T-helper 1 cell treated with Interleukin-12 subunit alpha and Interleukin-12 subunit beta and Interleukin-4 antibody, amounts not matched to agents 30 ng/mL and 1 ng/mL, for 36 hours (primary cell): ENCODE measurements around the gene PAXIP1. TPM values are rescaled to one million over a fixed set of nuclear protein-coding genes. Genes with fewer than 3 reads are reported as not detected.
"Not testable (repeated sequence)": the region's sequence is repeated elsewhere in the genome, so short reads cannot be mapped to it uniquely, and the experiment has no call there.

Source experiments
- intact Hi-C: fragments of 100-400 bp; cut with micrococcal nuclease; formaldehyde crosslinking; loops from one replicate; pipeline ENCODE4 v1.15.1; 2024
- total RNA-seq: library from RNA; stranded (reverse); gene quantifications from 2 replicates; pipeline ENCODE4 v1.2.3, GENCODE V29; 2022

The PAXIP1 gene
- total RNA-seq, 1 donor from 2014 or later: 27.3 TPM

DNA sequence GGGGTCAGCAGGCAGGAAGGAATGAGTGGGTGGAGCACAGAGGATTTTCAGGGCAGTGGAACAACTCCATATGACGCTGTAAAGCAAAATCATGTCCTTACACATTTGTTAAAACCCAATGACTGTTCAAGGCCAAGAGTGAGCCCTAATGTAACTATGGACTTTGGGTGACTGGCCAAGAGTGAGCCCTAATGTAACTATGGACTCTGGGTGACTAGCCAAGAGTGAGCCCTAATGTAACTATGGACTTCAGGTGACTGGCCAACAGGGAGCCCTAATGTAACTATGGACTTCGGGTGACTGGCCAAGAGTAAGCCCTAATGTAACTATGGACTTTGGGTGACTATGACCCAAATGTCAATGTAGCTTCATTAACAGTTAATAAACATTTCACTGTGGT lies 52.0 kb downstream of the PAXIP1 start:
- intact Hi-C loops: no loop called here

DNA sequence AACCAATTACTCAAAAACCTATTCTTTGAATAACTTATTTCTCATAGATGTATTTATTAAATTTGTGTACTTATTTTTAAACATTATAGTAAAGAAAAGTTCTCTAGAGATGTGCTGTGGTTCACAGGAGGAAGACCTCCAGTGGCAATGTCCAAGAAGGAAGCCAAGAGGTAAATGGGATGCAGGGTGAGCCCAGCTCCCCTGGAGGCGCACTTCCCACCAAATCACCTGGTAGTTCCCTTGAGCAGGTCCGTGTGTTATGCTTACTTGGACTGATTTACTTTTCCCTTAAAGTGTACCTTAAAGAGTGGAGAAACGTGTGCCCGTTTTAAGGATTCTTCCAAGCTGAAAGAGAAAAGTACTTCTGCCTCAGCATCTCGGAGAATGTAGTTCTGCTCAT lies 55.3 kb downstream of the PAXIP1 start:
- intact Hi-C loops: no loop called here

DNA sequence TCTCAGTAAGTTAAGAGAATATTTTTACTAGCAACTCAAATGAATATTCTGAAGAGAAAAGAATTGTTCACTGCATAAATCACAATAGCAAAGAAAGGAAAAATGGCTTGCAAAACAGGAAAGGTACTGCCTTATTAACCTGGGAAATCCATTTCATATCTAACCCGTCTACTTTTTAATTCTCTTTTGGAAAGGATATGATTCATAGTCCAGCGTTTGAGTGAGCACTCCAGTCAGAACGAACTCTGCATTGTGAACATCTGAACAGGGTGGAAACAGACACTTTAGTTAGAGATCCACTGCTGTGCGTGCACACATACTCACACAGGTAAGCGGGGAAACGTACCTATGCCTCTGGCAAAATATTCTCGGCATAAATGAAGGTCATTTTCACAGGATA lies 56.8 kb downstream of the PAXIP1 start:
- intact Hi-C loops: no loop called here

DNA sequence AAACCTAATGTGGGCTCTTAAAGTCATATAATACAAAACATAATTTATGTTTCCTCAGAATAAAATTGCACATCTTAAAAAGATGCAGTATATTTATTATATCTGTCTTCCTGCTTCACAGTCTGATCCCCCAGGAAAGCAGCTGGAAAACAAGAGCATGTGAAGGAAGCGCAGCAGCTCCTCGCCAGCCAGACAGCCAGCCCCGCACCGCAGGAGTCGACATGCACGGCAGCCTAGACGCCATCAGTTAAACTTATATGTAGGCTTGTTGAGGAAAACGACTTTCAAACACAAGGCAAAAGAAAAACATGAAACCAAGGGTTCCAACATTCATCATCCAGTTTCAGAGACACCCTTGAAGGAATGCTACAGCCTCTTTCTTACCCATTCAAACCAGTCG lies 59.0 kb downstream of the PAXIP1 start:
- intact Hi-C loops: no loop called here

- intact Hi-C loops: no loop called here
Observed at GRCh38 chr7:154942691-154943090, 60.2 kb downstream of the PAXIP1 start.

DNA sequence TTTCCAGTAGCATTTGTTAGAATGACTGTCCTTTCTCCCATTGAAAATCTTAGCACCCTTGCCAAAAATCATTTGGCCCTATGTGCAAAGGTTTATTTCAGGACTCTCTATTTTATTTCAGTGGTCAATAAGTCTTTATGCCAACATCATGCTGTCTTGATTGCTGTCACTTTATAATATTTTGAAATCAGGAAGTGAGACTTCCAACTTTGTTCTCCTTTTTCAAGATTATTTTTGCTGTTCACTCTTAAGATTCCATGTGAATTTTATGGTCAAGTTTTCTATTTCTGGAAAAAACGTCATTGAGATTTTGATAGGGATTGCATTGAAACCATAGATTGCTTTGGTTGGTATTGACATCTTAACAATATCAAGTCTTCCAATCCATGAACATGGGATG lies 65.1 kb downstream of the PAXIP1 start:
- intact Hi-C loops: no loop called here

DNA sequence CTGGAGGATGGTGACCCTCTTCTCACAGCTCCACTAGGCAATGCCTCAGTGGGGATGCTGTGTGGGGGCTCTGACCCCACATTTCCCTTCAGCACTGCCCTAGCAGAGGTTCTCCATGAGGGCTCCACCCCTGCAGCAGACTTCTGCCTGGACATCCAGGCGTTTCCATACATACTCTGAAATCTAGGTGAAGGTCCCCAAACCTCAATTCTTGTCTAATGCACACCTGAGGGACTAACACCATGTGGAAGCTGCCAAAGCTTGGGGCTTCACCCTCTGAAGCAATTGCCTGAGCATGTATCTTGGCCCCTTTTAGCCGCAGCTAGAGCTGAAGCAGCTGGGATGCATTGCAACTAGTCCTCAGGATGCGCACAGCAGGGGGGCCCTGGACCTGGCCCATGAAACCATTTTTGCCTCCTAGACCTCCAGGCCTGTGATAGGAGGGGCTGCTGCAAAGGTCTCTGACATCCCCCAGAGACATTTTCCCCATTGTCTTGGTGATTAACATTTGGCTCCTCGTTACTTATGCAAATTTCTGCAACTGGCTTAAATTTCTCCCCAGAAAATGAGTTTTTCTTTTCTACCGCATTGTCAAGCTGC lies 68.5 kb downstream of the PAXIP1 start:
- intact Hi-C loops: not testable (repeated sequence)

DNA sequence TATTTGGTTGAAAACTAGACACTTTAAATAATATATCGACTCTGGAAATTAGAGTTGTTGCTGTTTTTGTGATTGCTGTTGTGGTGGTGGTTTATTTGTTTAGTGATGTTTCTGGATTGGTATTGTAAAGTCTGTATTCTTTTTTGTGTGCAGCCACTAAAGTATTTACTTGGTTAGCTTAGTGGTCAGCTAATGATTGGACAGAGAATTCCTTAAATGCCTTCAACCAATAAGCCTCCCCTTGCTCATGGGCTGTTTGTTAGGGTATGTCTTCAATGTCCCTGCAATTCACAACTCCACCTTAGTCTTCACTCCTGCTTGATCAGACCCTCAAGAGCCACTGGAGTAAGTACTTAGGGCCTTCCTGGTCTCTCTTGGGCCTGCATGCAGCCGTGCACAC lies 71.0 kb downstream of the PAXIP1 start:
- intact Hi-C loops: no loop called here

DNA sequence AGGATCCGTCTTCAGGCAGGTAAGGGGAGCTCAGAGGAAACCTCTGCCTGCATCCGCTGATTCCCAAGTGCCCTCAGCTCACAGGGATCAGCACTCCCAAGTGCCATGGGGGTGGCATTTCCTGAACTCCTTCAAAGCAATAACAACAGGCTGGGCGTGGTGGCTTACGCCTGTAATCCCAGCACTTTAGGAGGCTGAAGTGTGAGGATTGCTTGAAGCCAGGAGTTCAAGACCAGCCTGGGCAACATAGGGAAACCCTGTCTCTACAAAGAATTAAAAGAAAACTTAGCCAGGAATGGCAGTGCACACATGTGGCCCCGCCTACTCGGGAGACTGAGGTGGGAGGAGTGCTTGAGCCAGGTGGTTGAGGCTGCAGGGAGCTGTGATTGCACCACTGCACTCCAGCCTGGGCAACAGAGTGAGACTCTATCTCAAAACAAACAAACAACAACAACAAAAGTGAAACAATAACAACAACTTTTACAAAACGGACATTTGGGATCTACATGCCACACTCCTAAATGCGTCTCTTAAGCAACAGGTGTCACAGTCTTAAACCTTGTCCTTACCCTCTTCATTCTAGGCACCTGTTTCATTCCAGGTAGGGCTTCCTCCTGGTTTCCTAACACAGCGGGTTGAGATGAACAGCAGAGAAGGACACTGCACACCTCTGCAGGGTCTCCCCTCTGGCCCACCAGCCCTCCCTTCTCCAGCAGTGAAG lies 73.8 kb downstream of the PAXIP1 start:
- intact Hi-C loops: loop anchor here (2.0 to 10.0 kb wide), 2 partner anchors 616 to 670 kb away; partner anchors contain the start of gene CNPY1

DNA sequence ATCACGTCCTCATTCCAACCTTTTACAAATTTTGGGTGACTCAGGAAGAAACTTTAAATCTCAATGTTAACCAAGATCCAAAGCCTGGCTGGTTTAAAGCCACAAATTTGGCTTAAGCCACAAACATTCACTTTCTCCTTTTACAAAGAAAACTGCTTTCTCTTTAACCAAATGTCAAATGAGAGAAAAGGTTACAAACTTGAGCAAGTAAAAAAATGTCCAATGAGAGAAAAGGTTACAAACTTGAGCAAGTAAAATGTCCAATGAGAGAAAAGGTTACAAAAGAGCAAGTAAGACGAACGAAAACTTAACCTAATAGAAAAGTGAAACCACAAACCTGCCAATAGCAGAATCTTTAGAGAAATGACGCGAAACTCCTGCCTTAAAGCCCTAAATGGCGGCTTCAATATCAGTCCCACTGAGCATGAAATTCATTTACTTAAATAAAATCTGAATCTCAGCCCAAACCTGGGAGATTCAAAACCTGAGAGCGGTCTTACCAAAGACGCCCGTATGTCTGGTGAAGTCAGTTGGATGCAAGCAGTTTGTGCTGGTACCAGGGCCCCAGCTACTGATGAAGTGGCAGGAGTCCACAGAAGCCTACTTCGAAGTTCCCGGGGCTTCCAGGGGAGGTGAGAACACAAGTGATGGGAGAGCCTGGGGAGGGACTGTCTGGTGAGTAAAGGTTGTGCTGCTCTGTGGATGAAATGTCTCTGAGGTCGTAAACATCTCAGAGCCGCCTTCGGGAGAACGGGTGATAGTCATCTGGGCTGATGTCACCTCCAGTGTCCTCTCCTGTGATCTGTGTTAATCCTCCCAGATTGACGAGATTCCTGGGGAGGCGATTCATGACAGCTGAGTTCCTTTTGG lies 74.6 kb downstream of the PAXIP1 start:
- intact Hi-C loops: loop anchor here (1.0 to 10.0 kb wide), 13 partner anchors 15 to 1965 kb away; partner anchors contain the start of genes CNPY1, HTR5A, LMBR1 and PAXIP1

- intact Hi-C loops: loop anchor here (1.0 to 10.0 kb wide), 17 partner anchors 14 to 1966 kb away; partner anchors contain the start of genes CNPY1, HTR5A, LMBR1 and PAXIP1
Observed at GRCh38 chr7:154927624-154928125, 75.2 kb downstream of the PAXIP1 start.

DNA sequence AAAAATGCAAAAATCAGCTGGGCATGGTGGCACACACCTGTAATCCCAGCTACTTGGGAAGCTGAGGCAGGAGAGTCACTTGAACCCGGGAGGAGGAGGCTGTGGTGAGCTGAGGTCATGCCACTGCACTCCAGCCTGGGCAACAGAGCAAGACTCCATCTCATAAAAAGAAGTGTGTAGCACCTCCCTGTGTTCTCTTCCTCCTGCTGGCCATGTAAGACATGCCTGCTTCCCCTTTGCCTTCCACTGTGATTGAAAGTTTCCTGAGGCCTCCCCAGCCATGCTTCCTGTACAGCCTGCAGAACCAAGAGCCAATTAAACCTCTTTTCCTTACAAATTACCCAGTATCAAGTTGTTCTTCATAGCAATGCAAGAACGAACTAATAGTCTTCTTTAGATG lies 80.5 kb downstream of the PAXIP1 start:
- intact Hi-C loops: loop anchor here (10.0 kb wide), 1 partner anchor 622 kb away; the partner anchor contains the start of gene CNPY1

DNA sequence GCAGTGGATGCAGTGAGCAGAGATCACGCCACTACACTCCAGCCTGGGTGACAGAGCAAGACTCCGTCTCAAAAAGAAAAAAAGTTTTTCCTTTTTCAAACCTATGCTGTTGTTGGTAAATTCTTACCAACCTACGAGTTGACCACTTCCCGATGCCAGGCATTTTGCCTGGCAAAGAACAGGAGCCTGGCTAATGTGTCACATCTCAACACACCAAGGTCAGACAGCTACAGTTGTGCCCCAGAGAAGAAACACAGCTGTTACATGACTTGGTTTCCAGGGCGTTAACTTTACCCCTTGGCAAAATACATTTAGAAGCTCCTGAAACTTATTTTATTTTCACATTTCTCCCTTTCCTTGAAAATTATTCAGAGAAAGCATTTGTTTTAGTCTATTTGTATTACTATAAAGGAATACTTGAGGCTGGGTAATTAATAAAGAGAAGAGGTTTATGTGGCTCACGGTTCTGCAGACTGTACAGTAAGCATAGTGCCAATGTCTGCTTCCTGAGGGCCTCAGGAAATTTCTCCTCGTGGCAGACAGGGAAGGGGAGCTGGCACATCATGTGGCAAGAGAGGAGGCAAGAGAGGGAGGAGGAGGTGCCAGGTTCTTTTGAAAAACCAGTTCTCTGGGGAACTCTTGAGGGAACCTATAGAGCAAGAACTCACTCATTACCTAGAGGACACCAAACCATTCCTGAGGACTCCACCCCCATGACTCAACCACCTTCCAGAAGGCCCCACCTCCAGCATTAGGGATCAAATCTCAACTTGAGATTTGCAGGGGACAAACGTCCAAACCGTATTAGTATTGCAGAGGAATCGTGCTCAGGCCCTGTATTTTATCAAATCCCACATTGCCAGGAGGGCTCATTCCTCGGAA lies 83.3 kb downstream of the PAXIP1 start:
- intact Hi-C loops: loop anchor here (10.0 kb wide), 1 partner anchor 625 kb away; the partner anchor contains the start of gene CNPY1

DNA sequence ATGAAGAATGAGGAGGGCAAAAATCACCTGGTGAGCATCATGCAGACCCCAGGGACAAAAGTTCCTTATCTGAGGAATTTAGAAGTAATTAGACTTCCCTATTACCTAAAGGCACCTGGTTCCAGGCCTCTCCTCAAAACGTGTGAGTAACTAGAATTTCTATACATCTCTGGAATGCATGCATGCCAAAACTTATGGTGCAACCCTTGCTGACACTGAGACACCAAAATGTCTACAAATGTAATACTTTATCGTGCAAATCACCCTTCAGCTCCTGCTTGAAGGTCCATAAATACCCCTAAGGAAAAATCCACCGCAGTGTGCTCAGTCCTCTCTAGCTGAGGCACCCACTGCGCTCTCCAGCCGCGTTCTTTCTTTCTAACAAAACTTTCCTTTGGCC lies 84.2 kb downstream of the PAXIP1 start:
- intact Hi-C loops: no loop called here

GRCh38 chr7:154918266-154918665 lies 84.7 kb downstream of the PAXIP1 start:
- intact Hi-C loops: no loop called here

GRCh38 chr7:154917808-154918160 lies 85.1 kb downstream of the PAXIP1 start:
- intact Hi-C loops: no loop called here

DNA sequence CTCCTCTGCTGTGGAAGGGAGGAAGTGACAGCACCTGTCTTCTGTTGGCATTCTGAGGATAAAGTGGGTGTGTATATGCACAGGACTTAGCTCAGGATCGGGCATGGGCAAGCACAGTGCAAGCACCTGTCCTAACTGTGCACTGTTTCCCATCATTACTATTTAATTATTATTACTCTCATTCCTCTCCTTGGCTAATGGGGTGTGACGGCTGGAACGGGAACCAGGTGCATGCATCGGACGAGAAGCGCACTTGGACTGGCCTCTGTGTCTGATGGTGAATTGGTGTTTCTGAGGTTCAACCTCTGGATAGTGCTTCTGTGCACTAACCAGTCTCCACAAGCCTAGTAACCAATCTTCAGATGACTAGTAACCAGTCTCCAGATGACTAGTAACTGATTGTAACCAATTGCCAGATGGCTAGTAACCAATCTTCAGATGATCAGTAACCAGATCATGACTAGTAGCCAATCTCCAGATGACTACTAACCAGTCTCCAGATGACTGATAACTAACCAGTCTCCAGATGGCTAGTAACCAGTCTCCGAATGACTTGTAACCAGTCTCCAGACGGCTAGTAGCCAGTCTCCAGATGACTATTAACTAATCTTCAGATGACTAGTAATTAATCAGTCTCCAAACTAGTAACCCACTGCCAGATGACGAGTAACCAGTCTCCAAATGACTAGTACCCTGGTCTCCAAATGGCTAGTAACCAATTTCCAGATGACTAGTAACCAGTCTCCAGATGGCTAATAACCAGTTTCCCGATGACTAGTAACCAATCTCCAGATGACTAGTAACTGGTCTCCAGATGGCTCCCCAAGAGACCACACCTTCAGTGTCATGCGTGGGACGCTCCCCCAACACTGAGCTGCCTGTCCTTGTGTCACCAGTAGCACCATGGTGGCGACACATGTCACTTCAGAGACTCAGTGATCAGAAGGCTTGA lies 85.8 kb downstream of the PAXIP1 start:
- intact Hi-C loops: no loop called here

- intact Hi-C loops: no loop called here
Observed at GRCh38 chr7:154916381-154916780, 86.5 kb downstream of the PAXIP1 start.

GRCh38 chr7:154915600-154915999 lies 87.3 kb downstream of the PAXIP1 start:
- intact Hi-C loops: no loop called here
